SH-SY5Y (cell line): Measurements from ENCODE around the gene RPUSD4.

Experiments
- GATA2 ChIP-seq: IDR thresholded peaks from 2 replicates; pipeline ENCODE4 v1.6.1; 2011; ENCODE audit warnings: mild to moderate bottlenecking, low read depth, low read length
- GATA3 ChIP-seq: IDR thresholded peaks from 2 replicates; pipeline ENCODE4 v1.6.1; 2011; ENCODE audit warnings: low read depth, mild to moderate bottlenecking, low read length, moderate library complexity

RPUSD4 gene, protein sequence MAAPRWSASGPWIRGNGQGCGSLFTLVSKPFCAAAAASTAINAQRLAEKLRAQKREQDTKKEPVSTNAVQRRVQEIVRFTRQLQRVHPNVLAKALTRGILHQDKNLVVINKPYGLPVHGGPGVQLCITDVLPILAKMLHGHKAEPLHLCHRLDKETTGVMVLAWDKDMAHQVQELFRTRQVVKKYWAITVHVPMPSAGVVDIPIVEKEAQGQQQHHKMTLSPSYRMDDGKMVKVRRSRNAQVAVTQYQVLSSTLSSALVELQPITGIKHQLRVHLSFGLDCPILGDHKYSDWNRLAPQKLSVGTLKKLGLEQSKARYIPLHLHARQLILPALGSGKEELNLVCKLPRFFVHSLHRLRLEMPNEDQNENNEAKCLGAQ

DNA sequence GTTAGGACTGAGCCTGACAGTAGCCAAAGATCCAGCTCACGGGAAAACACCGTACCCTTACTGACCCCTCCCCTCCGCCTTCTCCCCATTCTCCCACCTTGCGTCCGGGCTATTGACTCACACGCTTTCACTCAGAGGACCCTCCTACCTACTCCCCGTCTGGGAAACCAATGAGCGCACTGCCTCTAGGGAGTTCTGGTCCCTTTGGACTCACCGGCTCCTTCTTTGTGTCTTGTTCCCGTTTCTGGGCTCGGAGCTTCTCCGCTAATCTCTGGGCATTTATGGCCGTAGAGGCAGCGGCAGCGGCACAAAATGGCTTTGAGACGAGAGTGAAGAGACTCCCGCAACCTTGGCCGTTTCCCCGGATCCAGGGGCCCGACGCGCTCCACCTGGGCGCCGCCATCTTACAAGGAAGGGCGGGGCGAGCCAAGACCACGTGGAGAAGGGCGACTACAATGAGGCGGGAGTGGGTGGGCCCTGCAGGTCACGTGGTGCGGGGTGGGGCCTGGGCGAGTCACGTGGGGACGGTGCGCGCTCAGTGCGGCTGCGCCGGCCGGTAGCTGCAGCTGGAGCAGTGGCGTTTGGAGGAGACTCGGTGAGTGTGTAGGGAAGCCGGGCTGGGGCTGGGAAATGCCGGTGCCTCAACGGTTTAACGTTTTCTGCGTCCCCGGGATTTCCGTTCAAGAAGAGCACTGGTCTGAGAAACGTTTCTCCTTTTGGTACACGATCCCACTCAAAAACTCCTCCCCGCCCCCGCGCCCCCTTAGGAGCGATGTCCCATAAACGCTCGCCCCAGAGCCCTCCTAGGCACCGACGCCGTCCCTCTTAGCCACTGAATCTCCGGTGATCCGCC, at the start of gene RPUSD4, which contains the start of gene FAM118B:
Gene RPUSD4, minus strand, starts transcription at position 415 of the 853 bp plus-strand sequence. Its CDS starts 12 bp downstream, at position 403.
Gene FAM118B, plus strand, starts transcription at position 547 of the 853 bp plus-strand sequence. CDS start 23,220 bp downstream, outside the sequence.
- TF ChIP-seq GATA2 = no peak
- TF ChIP-seq GATA3 = no peak

DNA sequence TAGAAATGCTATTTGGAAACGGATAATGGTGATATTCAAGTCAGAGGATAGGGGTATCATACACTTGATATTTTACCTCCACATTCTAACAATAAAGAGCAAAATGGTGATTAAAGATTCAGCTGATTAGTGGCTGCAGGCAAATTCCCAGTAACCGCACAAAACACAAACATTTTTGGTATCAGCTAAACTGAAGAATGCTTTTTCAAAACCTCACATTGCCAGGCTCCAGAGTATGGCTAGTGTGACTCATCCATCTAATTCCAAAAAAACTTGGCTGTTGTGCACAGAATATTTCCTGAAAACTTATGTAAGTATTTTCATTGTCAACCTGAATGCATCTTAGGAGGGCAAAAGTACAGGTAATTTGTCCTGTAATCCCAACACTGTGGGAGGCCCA, 46.3 kb upstream of the RPUSD4 start:
- TF ChIP-seq GATA3 = no peak
- TF ChIP-seq GATA2 = no peak

DNA sequence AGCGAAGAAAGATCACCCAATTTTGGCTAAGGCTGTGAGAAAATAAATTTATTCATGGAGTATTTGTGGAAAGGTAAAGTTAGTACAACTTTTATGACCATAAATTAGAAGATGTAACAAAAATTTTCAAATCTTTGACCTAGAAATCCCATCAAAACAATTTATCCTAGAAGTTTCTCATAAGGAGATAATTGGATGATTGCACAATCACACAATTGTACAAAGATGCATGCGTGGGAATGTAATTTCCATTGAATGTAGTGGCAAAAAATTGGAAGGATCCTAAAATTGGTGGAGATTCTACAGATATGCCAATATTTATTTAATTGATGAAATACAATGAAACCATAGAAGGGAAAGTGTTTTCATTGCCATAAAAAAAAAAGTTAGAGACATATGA, 45.7 kb upstream of the RPUSD4 start:
- TF ChIP-seq GATA2 (no peak), GATA3 (no peak)

DNA sequence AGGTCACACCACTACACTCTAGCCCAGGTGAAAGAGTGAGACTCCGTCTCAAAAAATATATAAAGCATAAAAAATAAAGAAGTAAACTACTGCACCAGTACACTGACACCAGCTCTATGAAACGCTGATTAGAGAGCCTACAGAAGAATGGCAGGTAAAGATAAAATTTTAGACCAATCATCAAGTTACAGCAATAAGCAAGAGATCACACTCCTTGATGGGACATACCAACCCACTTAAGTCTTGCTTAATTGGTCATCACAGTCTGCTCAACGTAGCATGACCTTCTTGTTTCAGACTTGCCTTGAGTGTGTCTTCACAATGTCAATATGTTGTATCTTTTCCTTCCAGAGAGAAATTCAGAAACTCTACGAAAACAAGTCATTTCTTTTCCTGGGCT, 44.8 kb upstream of the RPUSD4 start:
- TF ChIP-seq GATA3 = no peak

DNA sequence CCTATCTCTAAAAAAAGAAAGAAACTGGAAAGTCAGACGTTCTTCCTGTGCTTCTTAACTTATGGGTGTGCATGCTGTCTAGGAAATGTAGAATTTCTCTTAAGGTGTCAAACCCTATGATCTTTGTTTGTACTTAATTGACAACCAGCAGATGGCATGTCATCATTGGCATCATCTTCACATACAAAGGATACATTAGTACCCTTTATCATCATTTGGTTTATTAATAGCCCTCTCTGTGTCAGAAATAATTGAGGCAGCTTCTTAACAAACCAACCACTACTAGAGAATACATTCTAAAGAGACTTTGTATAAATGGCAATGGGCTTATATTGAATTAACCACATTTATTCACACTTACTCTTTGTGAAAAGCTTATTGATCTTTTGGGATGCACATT, 43.4 kb upstream of the RPUSD4 start:
- no peak for TF ChIP-seq GATA3
- TF ChIP-seq GATA2 = no peak

DNA sequence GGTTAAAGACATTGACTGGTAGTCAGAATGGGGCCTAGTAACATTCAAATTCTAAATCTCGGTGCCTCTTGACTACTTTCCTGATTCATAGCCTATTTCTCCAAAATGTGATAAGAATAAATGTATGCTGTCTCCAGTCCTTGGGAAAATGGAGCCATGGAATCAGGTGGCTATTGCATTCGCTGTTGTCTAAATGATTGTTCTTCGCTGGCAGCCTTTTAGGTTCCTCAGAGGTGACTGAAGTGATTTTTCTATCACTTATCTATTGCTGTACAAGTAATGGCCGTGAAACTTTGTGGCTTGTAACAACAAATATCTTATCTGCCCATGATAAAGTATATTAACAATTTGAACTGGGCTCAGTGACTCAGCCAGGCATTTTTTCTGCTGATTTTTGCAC, 41.8 kb upstream of the RPUSD4 start:
- TF ChIP-seq GATA2 (no peak), GATA3 (no peak)

DNA sequence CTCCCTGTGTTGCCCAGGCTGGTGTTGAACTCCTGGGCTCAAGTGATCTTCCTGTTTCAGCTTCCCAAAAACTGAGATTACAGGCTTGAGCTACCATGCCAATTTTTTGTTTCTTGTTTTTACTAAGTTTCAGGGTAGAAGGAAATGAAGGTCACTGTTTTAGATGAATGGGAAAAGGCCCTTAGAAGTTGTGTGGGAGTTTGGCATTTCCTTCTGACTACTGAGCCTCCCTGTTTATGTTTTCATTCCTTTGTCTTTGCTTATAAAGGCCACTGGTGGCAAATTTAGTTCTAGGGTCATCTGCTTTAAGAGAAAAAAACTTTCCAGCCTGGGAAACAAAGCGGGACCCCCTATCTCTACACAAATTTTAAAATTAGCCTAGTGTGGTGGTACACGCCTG, 35.2 kb upstream of the RPUSD4 start:
- no peak for TF ChIP-seq GATA2
- TF ChIP-seq GATA3 = no peak

DNA sequence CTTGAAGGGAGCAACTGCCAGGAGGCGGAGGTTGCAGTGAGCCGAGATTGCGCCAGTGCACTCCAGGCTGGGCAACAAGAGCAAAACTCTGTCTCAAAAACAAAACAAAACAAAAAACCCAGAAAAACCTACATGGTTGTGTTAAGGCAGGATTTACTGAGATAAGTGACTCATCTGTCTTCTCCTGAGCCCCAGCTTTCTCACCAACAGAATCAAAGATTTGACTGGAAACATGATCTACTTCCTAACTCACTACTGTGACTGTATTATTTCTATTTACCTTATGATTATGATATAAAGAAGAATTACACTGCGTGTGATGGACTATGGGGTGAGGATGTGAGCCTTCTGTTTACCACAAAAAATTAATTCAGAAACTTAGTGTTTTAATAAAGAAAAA, 21.9 kb upstream of the RPUSD4 start:
- TF ChIP-seq GATA3 (no peak), GATA2 (no peak)

DNA sequence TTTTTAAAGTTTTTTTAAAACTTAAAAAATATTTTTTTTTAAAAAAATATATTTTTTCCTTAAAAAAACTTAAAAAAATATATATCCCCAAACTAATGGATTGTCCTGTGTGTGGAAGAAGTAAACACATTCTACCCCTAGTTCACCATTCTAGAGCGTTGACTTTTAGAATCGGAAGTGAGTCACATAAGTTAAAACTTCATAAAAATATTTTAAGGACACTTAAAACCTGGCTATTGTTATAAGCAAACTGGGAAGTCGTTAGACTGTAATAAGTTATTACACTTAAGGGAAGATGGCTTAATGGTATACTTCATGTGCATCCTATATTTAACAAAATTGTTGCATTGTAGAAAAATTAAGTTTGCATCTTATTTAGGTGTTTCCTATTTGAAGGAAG, 21.2 kb upstream of the RPUSD4 start:
- TF ChIP-seq GATA2 = no peak
- no peak for TF ChIP-seq GATA3

DNA sequence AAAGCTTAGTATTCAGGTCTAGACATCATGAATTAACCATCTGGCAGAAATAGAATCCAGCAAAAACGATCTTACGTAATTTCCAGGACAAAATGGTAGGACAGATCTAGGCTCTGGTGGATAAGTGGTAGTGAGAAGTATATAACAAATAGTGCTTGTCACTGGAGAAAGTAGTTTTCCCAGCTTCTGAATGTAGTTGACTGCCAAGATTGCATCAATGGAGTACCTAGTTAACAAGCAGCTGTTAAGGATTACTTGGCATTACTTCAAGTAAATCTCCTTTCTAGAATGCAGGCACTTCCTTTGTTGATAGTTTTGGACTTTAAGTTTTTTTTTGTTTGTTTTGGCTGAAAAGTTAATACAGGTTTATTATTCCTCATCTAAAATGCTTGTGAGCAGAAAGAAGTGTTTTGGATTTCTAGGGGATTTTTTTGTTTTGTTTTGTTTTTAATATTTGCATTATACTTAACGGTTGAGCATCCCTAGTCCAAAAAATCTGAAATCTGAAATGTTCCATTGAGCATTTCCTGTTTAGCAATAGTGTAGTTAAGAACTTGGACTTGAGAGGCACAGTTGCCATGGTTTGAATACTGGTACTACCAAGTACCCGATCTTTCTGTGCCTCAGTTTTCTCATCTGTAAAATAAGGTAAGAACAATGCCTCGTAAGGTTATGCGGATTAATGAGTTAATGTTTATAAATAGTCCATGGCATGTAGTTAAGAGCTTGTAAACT, 20.4 kb upstream of the RPUSD4 start:
- no peak for TF ChIP-seq GATA2
- TF ChIP-seq GATA3 = no peak

DNA sequence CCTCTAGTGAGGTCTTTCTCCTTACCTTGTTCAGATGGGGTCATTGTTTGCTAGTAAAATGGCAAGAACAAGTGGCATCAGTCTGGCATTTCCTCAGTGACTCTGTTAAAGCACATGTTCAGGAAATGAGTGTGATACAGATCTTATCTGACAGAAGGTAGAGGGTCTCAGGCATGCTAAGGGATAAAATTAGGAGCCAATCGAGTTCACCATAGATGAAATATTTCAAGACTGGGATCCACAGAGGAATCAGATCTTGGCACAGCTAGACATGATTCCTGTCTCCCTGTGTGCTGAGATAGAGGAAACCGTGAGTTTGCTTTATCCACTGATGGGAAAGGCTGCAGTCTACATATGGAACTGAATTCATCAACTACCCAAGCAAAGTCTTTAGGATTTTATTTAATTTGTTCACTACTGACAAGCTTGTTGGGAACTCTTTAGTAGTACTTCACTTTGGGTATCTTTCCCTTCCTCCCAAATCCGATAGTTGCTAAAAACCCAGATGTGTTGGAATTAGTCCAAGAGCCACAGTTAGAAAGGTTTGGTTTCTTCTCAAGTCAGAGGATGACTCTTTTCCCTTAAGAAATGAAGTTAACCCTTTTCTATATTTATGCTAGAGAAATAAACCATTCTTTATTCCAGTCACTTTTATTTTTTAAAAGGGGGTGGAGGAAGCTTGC, 18.5 kb upstream of the RPUSD4 start:
- no peak for TF ChIP-seq GATA2
- no peak for TF ChIP-seq GATA3

DNA sequence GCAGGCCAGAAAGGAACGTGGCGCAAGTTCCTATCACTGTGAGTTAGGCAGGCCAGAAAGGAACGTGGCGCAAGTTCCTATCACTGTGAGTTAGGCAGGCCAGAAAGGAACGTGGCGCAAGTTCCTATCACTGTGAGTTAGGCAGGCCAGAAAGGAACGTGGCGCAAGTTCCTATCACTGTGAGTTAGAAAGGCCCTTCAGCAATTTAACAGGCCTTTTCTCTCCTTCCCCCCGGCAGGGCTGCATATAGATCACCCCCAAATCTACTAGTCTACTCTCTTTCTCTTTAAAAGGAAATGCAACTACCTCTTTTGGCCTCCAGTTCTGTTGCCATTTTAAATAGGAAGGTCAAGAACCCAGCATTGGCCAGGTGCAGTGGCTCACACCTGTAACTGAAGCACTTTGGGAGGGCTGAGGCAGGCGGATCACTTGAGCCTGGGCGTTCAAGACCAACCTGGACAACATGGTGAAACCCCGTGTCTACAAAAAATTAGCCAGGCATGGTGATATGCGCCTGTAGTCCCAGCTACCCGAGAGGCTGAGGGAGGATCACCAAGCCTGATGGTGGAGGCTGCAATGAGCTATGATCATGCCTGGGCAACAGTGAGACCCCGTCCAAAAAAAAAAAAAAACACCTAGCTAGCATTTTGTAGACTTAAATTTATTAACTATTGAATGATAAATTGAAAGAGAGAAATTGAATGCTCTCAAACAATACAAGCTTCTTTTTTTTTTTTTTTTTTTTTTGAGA, 15.1 kb upstream of the RPUSD4 start:
- TF ChIP-seq GATA3 = no peak
- no peak for TF ChIP-seq GATA2

DNA sequence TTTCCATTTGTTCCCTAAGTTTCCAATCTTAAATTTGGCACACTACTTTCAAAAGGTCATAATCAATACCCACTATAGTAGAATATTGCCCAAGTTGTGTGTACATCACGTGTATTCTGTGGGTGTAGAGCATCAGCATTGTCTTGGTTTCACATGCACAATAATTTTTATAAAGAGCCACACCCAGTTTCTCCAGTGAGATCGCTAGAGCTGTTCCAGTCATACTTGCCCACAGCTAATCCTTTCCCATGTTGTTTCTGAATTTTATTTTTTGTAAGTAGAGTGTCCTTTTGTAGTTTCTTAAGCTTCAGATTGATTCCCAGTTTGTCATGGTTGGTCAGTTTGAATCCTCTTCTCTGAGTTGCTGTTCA, 13.8 kb upstream of the RPUSD4 start:
- no peak for TF ChIP-seq GATA2
- TF ChIP-seq GATA3 = no peak

DNA sequence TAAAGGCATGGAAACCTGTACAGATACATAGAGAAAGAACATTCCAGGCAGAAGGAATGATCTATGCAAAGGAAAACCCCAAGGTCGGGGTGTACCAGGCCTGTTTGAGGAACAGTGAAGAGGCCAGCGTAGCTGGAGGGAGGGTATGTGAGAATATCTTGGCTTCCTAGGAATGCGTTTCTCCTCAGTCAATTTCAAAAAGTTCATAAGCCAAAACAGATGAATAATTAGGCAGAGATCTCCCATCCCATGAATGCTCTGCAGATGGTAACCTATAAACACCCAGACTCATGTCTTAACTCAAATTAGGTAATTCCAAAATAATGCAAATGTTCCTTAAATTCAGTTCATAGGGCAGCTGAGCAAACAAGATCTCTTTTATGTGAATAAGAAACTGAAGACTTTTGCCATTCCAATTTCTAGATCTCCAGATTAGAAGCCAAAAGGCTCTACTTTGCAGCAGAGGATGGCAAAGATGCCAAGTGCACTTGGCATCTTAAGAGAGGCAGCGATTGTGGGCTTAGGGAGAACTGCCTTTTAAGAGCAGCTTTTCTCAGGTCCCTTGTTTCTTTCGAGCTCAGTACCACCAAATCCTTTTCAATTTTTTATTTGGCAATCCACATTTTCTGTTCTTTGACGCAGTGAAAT, 13.3 kb upstream of the RPUSD4 start:
- no peak for TF ChIP-seq GATA2
- no peak for TF ChIP-seq GATA3
